GM18868 (cell line): Measurements from ENCODE around the gene TCFL5.

Experiments
- ATAC-seq: cut with Tn5 transposase; IDR thresholded peaks from one replicate; pipeline ENCODE4 v1.9.1; 2021; ENCODE audit warnings: mild to moderate bottlenecking, moderate library complexity; ENCODE audit not compliant: unreplicated experiment

The TCFL5 gene

GRCh38 chr20:62838128-62838891 is 23.3 kb downstream of the TCFL5 start:
- peak; percentile 85 for ATAC-seq

- ATAC-seq, result peak; percentile 37
Observed at GRCh38 chr20:62837790-62838127, 23.9 kb downstream of the TCFL5 start.

- ATAC-seq, result no peak
Observed at GRCh38 chr20:62836967-62837490, 24.6 kb downstream of the TCFL5 start.

- no peak for ATAC-seq
Observed at GRCh38 chr20:62835931-62836861, 25.4 kb downstream of the TCFL5 start.

GRCh38 chr20:62834967-62835730 is 26.5 kb downstream of the TCFL5 start:
- ATAC-seq, result no peak

GRCh38 chr20:62832951-62833391 is 28.7 kb downstream of the TCFL5 start:
- ATAC-seq, result peak; percentile 16

- ATAC-seq, result peak; percentile 70
Observed at GRCh38 chr20:62832212-62832922, 29.3 kb downstream of the TCFL5 start.

- no peak for ATAC-seq
Observed at GRCh38 chr20:62831854-62832211, 29.8 kb downstream of the TCFL5 start.

GRCh38 chr20:62831361-62831788 is 30.2 kb downstream of the TCFL5 start:
- ATAC-seq, result no peak

- no peak for ATAC-seq
Observed at GRCh38 chr20:62830821-62831220, 30.8 kb downstream of the TCFL5 start.

GRCh38 chr20:62830251-62830650 is 31.4 kb downstream of the TCFL5 start:
- no peak for ATAC-seq

GRCh38 chr20:62829231-62830230 is 32.1 kb downstream of the TCFL5 start:
- ATAC-seq, result no peak

GRCh38 chr20:62828511-62829230 is 33.0 kb downstream of the TCFL5 start:
- ATAC-seq, result no peak

- no peak for ATAC-seq
Observed at GRCh38 chr20:62828051-62828450, 33.6 kb downstream of the TCFL5 start.

GRCh38 chr20:62827311-62828038 is 34.1 kb downstream of the TCFL5 start:
- no peak for ATAC-seq

GRCh38 chr20:62826646-62827310 is 34.8 kb downstream of the TCFL5 start:
- no peak for ATAC-seq

- ATAC-seq, result no peak
Observed at GRCh38 chr20:62825986-62826645, 35.5 kb downstream of the TCFL5 start.
